HepG2 (cell line): ENCODE measurements around the gene IQCK. TPM values are rescaled to one million over a fixed set of nuclear protein-coding genes. Genes with fewer than 3 reads are reported as not detected.

Source experiments
- AKAP8 ChIP-seq: sonication (generic); formaldehyde crosslinking; IDR thresholded peaks from 2 replicates; pipeline ENCODE4 v1.5.1; 2020; ENCODE audit warnings: mild to moderate bottlenecking, missing genetic modification reagents
- GMEB1 ChIP-seq: sonication (generic); formaldehyde crosslinking; IDR thresholded peaks from 2 replicates; pipeline ENCODE4 v1.5.1; 2020; ENCODE audit warnings: missing genetic modification reagents, mild to moderate bottlenecking, borderline replicate concordance
- HINFP ChIP-seq: sonication (generic); formaldehyde crosslinking; IDR thresholded peaks from 2 replicates; pipeline ENCODE4 v1.4.0; 2020; ENCODE audit warnings: low read depth, mild to moderate bottlenecking, missing genetic modification reagents
- HMGXB4 ChIP-seq, 2 experiments: sonication (generic) in 1 of 2; formaldehyde crosslinking in 1 of 2; IDR thresholded peaks; 2 replicates each; pipeline versions ENCODE4 v1.4.0 to v1.6.1; 2018 to 2020; ENCODE audit warnings: missing genetic modification reagents in 2 of 2, borderline replicate concordance in 1 of 2, low read depth in 1 of 2, mild to moderate bottlenecking in 1 of 2, missing biosample characterization in 1 of 2
- HOXD1 ChIP-seq: sonication (generic); formaldehyde crosslinking; IDR thresholded peaks from 2 replicates; pipeline ENCODE4 v1.5.0; 2020; ENCODE audit warnings: missing genetic modification reagents
- KAT8 ChIP-seq: IDR thresholded peaks from 2 replicates; pipeline ENCODE4 v1.6.1; 2016; ENCODE audit warnings: missing genetic modification reagents, missing compliant biosample characterization
- PHF21A ChIP-seq: sonication (generic); formaldehyde crosslinking; IDR thresholded peaks from 2 replicates; pipeline ENCODE4 v1.5.0; 2020; ENCODE audit warnings: mild to moderate bottlenecking, missing genetic modification reagents
- PPARG ChIP-seq: conservative IDR thresholded peaks from 2 replicates; pipeline ENCODE4 v1.6.1; 2016; ENCODE audit warnings: missing biosample characterization, missing genetic modification reagents
- PRMT3 ChIP-seq: sonication (generic); formaldehyde crosslinking; IDR thresholded peaks from 2 replicates; pipeline ENCODE4 v1.8.1; 2022; ENCODE audit warnings: low read depth, mild to moderate bottlenecking, moderate library complexity, missing genetic modification reagents, borderline replicate concordance
- SNAPC4 ChIP-seq: sonication (generic); formaldehyde crosslinking; IDR thresholded peaks from 2 replicates; pipeline ENCODE4 v1.4.0; 2020; ENCODE audit warnings: mild to moderate bottlenecking, missing genetic modification reagents
- SPEN ChIP-seq: sonication (generic); formaldehyde crosslinking; IDR thresholded peaks from 2 replicates; pipeline ENCODE4 v1.5.1; 2020; ENCODE audit warnings: low read depth, mild to moderate bottlenecking, missing genetic modification reagents
- ZC3H13 ChIP-seq: sonication (generic); formaldehyde crosslinking; IDR thresholded peaks from 2 replicates; pipeline ENCODE4 v1.8.1; 2023; ENCODE audit warnings: mild to moderate bottlenecking, missing genetic modification reagents, moderate library complexity
- ZNF253 ChIP-seq: sonication (generic); formaldehyde crosslinking; IDR thresholded peaks from 2 replicates; pipeline ENCODE4 v1.8.0; 2022; ENCODE audit warnings: mild to moderate bottlenecking, missing genetic modification reagents, borderline replicate concordance
- ZNF430 ChIP-seq: sonication (generic); formaldehyde crosslinking; IDR thresholded peaks from 2 replicates; pipeline ENCODE4 v1.9.0; 2021; ENCODE audit warnings: mild to moderate bottlenecking, missing genetic modification reagents
- ZNF44 ChIP-seq: sonication (generic); formaldehyde crosslinking; IDR thresholded peaks from 2 replicates; pipeline ENCODE4 v1.5.1; 2020; ENCODE audit warnings: mild to moderate bottlenecking, missing genetic modification reagents
- ZNF496 ChIP-seq: sonication (generic); formaldehyde crosslinking; IDR thresholded peaks from 2 replicates; pipeline ENCODE4 v1.8.1; 2023; ENCODE audit warnings: mild to moderate bottlenecking, moderate library complexity, missing genetic modification reagents; ENCODE audit not compliant: insufficient replicate concordance
- ZNF530 ChIP-seq: sonication (generic); formaldehyde crosslinking; IDR thresholded peaks from 2 replicates; pipeline ENCODE4 v1.5.0; 2020; ENCODE audit warnings: low read depth, mild to moderate bottlenecking, missing genetic modification reagents
- ZNF841 ChIP-seq: sonication (generic); formaldehyde crosslinking; IDR thresholded peaks from 2 replicates; pipeline ENCODE4 v1.8.1; 2023; ENCODE audit warnings: missing genetic modification reagents, borderline replicate concordance
- polyA plus RNA-seq, 8 experiments: library from polyadenylated mRNA; depleted of rRNA in 3 of 8; stranded (reverse) in 7 of 8; unstranded in 1 of 8; fragments of >200 nt; fragmentation: Illumina TruSeq in 4 of 8; extraction: Trizol in 4 of 8; gene quantifications; 2 replicates each; pipeline versions ENCODE4 v1.2.1 to v1.2.3, GENCODE V29; 2011 to 2016; ENCODE audit warnings: low read depth in 4 of 8, missing spikeins in 1 of 8, mixed read lengths in 1 of 8; ENCODE audit not compliant: insufficient read depth in 1 of 8
- total RNA-seq, 5 experiments: library from RNA; depleted of rRNA; stranded (reverse); fragments of >200 nt; fragmentation: Illumina TruSeq; extraction: Trizol; gene quantifications; 2 replicates each; pipeline ENCODE4 v1.2.3, GENCODE V29; 2016; ENCODE audit warnings: low read depth in 1 of 5

The IQCK gene
- total and polyA plus RNA-seq, 2 of the 13 experiments (the other 11 are each of a cell fraction or from before 2014, with no cell fraction given), result 5.1 to 7.3 TPM

- no peak for TF ChIP-seq HINFP
- TF ChIP-seq SNAPC4, result no peak
- peak; percentile 60; the same call in 1 of the 2 replicates for TF ChIP-seq KAT8 (CRISPR knock-in tag)
- TF ChIP-seq ZNF430, result no peak
- peak; percentile 48 to 81; a peak in 3 of 4 replicates for TF ChIP-seq HMGXB4 (CRISPR knock-in tag; IDR thresholded peaks at IDR 0.05; ENCODE audit: borderline replicate concordance in 1 of 2, low read depth in 1 of 2)
- no peak for TF ChIP-seq ZNF496
- no peak for TF ChIP-seq ZNF841
- no peak for TF ChIP-seq ZNF253
- TF ChIP-seq PHF21A (CRISPR knock-in tag), result no peak
- no peak for TF ChIP-seq ZNF530 (CRISPR knock-in tag)
- TF ChIP-seq ZC3H13 (CRISPR knock-in tag), result no peak
- TF ChIP-seq SPEN (CRISPR knock-in tag), result no peak
- TF ChIP-seq PRMT3 (CRISPR knock-in tag), result no peak
- TF ChIP-seq HOXD1, result 0 out of 2 replicates have a peak, but pooled peaks have one; percentile 53
- no peak for TF ChIP-seq AKAP8 (CRISPR knock-in tag)
- no peak for TF ChIP-seq ZNF44 (CRISPR knock-in tag)
- no peak for TF ChIP-seq GMEB1 (CRISPR knock-in tag)
- TF ChIP-seq PPARG (CRISPR knock-in tag), result 0 out of 2 replicates have a peak, but pooled peaks have one; percentile 8
Observed at GRCh38 chr16:19886073-19886941, 168.2 kb downstream of the IQCK start (continued).
